DOHH2 (cell line): Measurements from ENCODE around the gene GPC1.

ENCODE experiments used
- H3F3A ChIP-seq: fragments of 200-600 bp; sonication (generic), shearing (Covaris generic); 2 replicates; pipeline ENCODE4 v1.6.0; 2016; ENCODE audit warnings: antibody characterized with exemption, mild to moderate bottlenecking; ENCODE audit not compliant: control insufficient read depth, insufficient read depth
- H3K27ac ChIP-seq: fragments of 200-600 bp; sonication (generic); 2 replicates; pipeline ENCODE4 v1.5.1; 2014; ENCODE audit warnings: low read depth, mild to moderate bottlenecking, low read length, moderate library complexity
- H3K27me3 ChIP-seq: fragments of 200-600 bp; sonication (generic); 2 replicates; pipeline ENCODE4 v1.6.1; 2014; ENCODE audit warnings: mild to moderate bottlenecking, low read length, mixed read lengths; ENCODE audit not compliant: control insufficient read depth
- H3K36me3 ChIP-seq: fragments of 200-600 bp; sonication (generic); 2 replicates; pipeline ENCODE4 v1.6.1; 2014; ENCODE audit warnings: mild to moderate bottlenecking, low read length, moderate library complexity, mixed read lengths; ENCODE audit not compliant: control insufficient read depth
- H3K4me1 ChIP-seq: fragments of 200-600 bp; sonication (generic); 2 replicates; pipeline ENCODE4 v1.6.1; 2014; ENCODE audit warnings: mild to moderate bottlenecking, low read length, mixed read lengths; ENCODE audit not compliant: control insufficient read depth
- H3K4me2 ChIP-seq: fragments of 200-600 bp; sonication (generic); 2 replicates; pipeline ENCODE4 v1.6.0; 2014; ENCODE audit warnings: mild to moderate bottlenecking, low read length, moderate library complexity
- H3K4me3 ChIP-seq: fragments of 200-600 bp; sonication (generic); 2 replicates; pipeline ENCODE4 v1.5.1; 2014; ENCODE audit warnings: mild to moderate bottlenecking, low read length, mixed read lengths
- H3K79me2 ChIP-seq: fragments of 200-600 bp; sonication (generic); 2 replicates; pipeline ENCODE4 v1.6.1; 2014; ENCODE audit warnings: mild to moderate bottlenecking, low read length, mixed read lengths; ENCODE audit not compliant: control insufficient read depth
- H3K9me2 ChIP-seq: fragments of 200-600 bp; sonication (generic); replicated peaks from 2 replicates; pipeline ENCODE4 v1.6.1; 2014; ENCODE audit warnings: mild to moderate bottlenecking, low read length, mixed read lengths; ENCODE audit not compliant: control insufficient read depth
- H3K9me3 ChIP-seq: fragments of 200-600 bp; sonication (generic); 2 replicates; pipeline ENCODE4 v1.6.1; 2014; ENCODE audit warnings: antibody characterized with exemption, low read length, mixed read lengths; ENCODE audit not compliant: control insufficient read depth, insufficient read depth
- H4K20me1 ChIP-seq: fragments of 200-600 bp; sonication (generic); 2 replicates; pipeline ENCODE4 v1.6.0; 2014; ENCODE audit warnings: low read depth, mild to moderate bottlenecking, antibody characterized with exemption, low read length, moderate library complexity; ENCODE audit not compliant: control insufficient read depth, insufficient read depth
- CTCF ChIP-seq: fragments of 200-600 bp; sonication (generic); IDR thresholded peaks from one replicate; pipeline ENCODE4 v1.5.1; 2014; ENCODE audit warnings: antibody characterized with exemption, mild to moderate bottlenecking, low read depth, low read length; ENCODE audit not compliant: poor library complexity, severe bottlenecking
- EZH2phosphoT487 ChIP-seq: fragments of 200-600 bp; sonication (generic); IDR thresholded peaks from 2 replicates; pipeline ENCODE4 v1.6.1; 2017; ENCODE audit warnings: borderline replicate concordance, mild to moderate bottlenecking, antibody characterized with exemption, low read length, moderate library complexity, mixed read lengths

Gene GPC1

DNA sequence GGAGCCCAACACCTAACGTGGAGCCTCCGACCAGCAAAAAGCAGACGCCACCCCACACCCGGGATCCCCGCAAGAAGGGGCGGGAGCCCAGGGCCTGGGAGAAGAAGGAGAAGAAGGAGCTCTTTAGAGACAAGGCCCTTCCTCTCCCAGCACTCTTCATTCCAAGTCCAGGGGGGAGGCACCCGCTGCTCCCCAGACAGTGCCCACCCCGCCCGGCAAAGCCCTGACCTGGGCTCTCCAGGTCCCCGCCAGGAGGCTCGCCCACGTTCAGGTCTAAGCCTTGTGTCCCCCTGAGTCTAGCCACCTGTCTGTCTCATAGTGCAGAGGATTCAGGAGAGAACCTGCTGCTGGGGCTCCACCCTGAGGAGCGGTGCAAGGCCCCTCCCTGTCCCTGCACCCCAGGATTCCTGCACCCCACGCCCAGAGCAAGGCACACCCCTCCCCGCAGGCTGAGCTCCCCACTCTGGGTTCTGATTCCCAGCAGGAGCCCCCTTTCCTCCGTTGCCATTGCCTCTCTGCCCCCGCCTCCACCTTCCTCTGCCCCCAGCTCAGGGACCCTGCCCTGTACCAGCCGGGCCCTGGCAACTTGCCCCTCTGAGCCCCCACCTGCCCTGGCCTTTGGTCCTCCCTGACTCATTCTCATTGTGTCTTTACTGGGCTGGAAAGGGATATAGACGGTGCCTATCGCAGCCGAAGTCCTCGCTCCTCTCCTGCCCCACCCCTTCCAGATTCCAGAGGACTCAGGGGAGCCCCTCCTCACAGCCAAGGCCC is 33.5 kb upstream of the GPC1 start:
- TF ChIP-seq CTCF (no peak), EZH2phosphoT487 (no peak)
- Histone ChIP-seq H3K4me1 (no peaks in the 10 kb centered on the region), H3K36me3 (no peaks in the 10 kb centered on the region), H4K20me1 (no peaks in the 10 kb centered on the region), H3K9me2 (no peaks in the 10 kb centered on the region), H3K9me3 (no peaks in the 10 kb centered on the region), H3K27me3 (no peaks in the 10 kb centered on the region), H3K27ac (no peak overlapping the region), H3K4me2 (no peak overlapping the region), H3F3A (no peaks in the 10 kb centered on the region), H3K4me3 (no peak overlapping the region), H3K79me2 (no peaks in the 10 kb centered on the region)

DNA sequence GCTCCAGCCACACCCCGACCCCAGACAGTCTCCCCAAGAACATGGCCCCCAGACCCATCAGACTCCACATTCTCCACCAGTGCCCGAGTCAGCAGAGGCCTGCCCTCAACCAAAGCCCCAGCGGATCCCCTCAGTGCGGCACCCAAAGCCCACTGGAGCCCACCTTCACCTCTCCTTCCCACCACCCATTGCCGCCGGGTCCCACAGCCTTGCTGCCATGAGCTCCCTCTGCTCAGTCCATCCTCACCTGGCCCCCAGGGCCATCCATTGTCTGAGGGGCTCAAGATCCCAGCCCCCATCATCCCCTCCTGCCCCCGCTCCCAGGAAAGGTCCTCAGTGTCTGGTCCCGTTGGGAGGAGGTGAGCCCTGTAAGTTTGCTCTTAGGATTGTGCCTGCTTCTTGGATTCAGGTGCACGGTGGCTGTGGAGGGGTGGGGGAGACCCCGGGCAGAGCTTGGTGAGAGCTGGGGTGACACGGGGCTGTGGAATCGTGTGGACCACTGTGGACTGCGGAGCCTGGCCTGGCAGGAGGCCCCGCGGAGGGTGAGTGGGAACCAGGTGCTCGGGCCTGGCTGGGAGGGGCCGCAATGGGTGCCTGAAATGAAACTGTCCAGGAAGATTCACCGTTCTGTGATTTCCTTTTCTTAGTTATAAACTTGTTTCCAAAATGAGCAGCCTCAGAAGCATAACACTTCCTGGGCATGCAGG is 32.7 kb upstream of the GPC1 start:
- Histone ChIP-seq H3K4me1 (no peaks in the 10 kb centered on the region), H3K36me3 (no peaks in the 10 kb centered on the region), H3F3A (no peaks in the 10 kb centered on the region), H3K9me2 (no peaks in the 10 kb centered on the region), H3K27ac (no peak overlapping the region), H3K4me2 (no peak overlapping the region), H3K79me2 (no peaks in the 10 kb centered on the region), H4K20me1 (no peaks in the 10 kb centered on the region), H3K27me3 (no peaks in the 10 kb centered on the region), H3K4me3 (no peak overlapping the region), H3K9me3 (no peaks in the 10 kb centered on the region)
- TF ChIP-seq EZH2phosphoT487: no peak
- TF ChIP-seq CTCF: no peak

DNA sequence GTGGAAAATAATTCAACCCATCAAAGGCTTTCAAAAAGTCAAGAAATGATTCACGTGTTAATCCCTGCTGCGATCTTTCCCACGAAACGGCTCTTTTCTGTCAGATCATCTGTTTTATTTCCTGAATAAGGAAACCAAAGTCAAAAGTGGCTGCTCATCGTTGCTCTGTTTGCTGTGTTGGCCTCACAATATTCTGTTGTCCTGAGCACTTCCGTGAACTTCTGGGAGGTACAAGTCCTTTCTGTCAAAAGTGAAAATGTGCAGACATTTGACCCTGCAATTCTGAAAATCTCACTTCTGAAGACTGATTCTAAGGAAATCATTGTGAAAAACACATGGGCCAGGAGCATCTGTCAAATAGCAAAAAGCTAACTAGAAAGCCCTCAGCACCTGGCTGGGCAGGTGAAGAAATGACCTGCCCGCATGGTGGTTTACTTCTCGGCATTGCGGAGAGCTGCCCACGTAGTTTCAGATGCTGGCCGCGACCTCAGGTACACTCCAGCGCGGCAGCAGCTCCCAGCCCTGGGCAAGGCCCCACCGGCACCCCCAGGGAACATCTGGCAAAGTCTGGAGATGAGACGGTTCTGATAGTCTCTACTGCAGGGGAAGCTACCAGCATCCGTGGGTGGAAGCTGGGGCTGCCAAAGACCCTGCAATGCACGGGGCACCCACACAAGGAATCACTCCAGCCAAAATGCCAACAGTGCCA is 31.9 kb upstream of the GPC1 start:
- H3K9me3 ChIP-seq: no peaks in the 10 kb centered on the region
- H3K4me2 ChIP-seq: no peak overlapping the region
- no peak overlapping the region for H3K27ac ChIP-seq
- H3F3A ChIP-seq: no peaks in the 10 kb centered on the region
- no peaks in the 10 kb centered on the region for H3K9me2 ChIP-seq
- no peaks in the 10 kb centered on the region for H3K79me2 ChIP-seq
- H3K36me3 ChIP-seq: no peaks in the 10 kb centered on the region
- no peaks in the 10 kb centered on the region for H3K27me3 ChIP-seq
- no peak for TF ChIP-seq EZH2phosphoT487
- TF ChIP-seq CTCF: no peak
- no peaks in the 10 kb centered on the region for H4K20me1 ChIP-seq
- H3K4me3 ChIP-seq: no peak overlapping the region
- H3K4me1 ChIP-seq: no peaks in the 10 kb centered on the region
